SK-N-MC (cell line): Measurements from ENCODE around the gene CRYBG2.

Experiments
- EZH2 ChIP-seq: fragments of 200-600 bp; sonication (generic); IDR thresholded peaks from one replicate; pipeline ENCODE4 v1.6.1; 2017; ENCODE audit warnings: antibody characterized with exemption
- FOXP2 ChIP-seq: optimal IDR thresholded peaks from 2 replicates; pipeline ENCODE3; 2011; ENCODE audit warnings: mild to moderate bottlenecking, moderate library complexity; ENCODE audit not compliant: insufficient read depth; ENCODE audit errors: extremely low read length, control extremely low read depth
- POLR2AphosphoS5 ChIP-seq: IDR thresholded peaks from 2 replicates; pipeline ENCODE4 v1.6.1; 2012; ENCODE audit warnings: mild to moderate bottlenecking, low read depth, low read length, borderline replicate concordance

DNA sequence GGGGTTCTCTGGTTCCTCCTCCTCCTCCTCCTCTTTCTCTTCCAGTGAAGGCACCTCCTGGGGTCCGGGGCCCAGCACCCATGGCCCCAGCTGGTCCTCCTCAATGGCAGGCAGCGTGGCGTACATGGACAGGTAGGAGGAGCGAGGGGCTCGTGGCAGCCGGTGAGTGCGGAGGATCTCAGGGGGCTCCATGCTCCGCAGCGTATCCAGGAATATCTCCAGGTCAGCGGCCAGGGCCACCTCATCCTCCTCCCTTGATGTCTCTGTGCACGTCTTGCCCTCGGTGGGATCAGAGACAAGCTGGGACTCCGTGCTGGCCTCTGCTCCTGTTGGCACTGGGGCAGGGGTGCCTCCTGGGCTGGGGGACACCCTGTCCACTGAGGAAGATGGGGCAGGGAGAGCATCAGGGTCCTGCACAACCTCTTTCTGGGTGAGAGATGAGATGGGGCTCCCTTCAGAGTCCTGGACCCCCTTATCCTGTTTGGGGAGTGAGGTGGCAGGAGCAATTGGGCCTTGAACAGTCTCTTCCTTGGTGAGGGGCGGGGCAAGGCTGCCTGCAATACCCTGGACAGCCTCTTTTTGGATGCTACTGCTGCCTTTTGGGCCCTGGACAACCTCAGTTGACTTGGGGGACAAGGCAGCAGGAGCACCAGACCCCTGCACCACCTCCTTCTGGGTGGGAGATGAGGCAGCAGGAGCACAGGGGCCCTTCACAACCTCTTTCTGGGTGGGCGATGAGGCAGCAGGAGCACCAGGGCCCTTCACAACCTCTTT is 9.6 kb downstream of the CRYBG2 start:
- TF ChIP-seq POLR2AphosphoS5 (no peak), EZH2 (no peak), FOXP2 (no peak)
